ENCODE measurements around the gene LMAN2L. TPM values are rescaled to one million over a fixed set of nuclear protein-coding genes. Genes with fewer than 3 reads are reported as not detected.

The LMAN2L gene
- total and polyA plus RNA-seq, 5 donors from 2014 or later, result 5.4 to 22.7 (median 19.6) TPM

DNA sequence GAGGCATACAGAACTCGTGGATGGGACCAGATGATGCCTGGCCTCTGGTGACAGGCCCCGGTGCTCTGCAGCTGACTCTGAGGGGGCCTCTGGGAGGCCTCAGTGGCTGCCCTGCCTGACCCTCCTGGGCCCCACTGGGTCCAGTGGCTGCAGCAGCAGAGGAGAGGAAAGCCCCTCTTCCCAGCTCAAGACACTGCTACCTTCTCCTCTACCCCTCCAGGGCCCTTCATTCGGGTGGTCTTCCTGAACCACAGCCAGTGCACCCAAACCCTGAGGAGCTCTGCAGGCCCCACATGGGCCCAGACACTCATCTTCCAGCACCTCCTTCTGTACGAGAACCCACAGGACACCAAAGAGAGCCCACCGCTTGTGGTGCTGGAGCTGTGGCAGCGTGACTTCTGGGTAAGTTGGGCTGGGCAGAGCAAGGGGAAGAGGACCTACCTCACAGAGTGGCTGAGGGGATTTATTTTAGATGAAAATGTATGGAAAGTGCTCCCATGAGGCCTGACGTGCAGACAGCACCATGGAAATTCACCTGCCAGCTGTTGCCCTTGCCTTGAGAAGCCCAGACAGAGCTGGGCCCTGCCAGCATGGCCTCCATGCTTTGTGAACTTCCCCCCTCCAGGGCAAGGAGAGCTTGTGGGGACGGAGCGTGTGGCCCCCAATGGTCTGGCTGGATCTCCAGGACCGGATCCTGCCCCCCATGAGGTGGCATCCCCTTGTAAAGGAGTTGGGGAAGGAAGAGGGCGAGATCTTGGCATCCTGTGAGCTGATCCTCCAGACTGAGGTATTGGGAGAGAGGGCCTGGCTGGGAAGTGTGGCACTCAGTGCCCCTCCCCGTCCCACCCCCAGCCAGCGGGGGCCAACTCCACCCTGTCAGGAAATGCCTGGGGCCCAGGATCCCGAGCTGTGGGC lies 46.3 kb downstream of the LMAN2L start:
- no peaks in the 10 kb centered on the region for H3K36me3 Mint-ChIP-seq
- no peak for DNase-seq
- Histone ChIP-seq H3K9me3 (ENCODE audit: control insufficient read depth in 2 of 2, low read length in 2 of 2) (no peaks in the 10 kb centered on the region), H3K36me3 (ENCODE audit: control insufficient read depth, insufficient read depth, low read length) (no peaks in the 10 kb centered on the region), H3K4me3 (ENCODE audit: low read depth, low read length) (no peak overlapping the region), H3K4me1 (ENCODE audit: control insufficient read depth, insufficient read depth, low read length, poor library complexity, severe bottlenecking) (no peaks in the 10 kb centered on the region), H3K27ac (ENCODE audit: insufficient read depth, low read length, poor library complexity, severe bottlenecking) (no peak overlapping the region), H3K27me3 (ENCODE audit: control insufficient read depth, insufficient read depth, low read length) (no peaks in the 10 kb centered on the region)
- H3K27me3 Mint-ChIP-seq, result no peaks in the 10 kb centered on the region
- H3K4me3 Mint-ChIP-seq, result no peak overlapping the region
- peak overlapping the region in 1 of 3 donors; percentile 42 for H3K27ac Mint-ChIP-seq
- no peaks in the 10 kb centered on the region for H3K4me1 Mint-ChIP-seq
- ATAC-seq (ENCODE audit: low read depth in 2 of 2), result no peak
- H3K9me3 Mint-ChIP-seq, result no peaks in the 10 kb centered on the region

GRCh38 chr2:96692094-96692971 lies 47.5 kb downstream of the LMAN2L start:
- DNase-seq (no peak), ATAC-seq (ENCODE audit: low read depth in 2 of 2) (no peak)
- H3K4me1 ChIP-seq (ENCODE audit: control insufficient read depth, insufficient read depth, low read length, poor library complexity, severe bottlenecking), result no peaks in the 10 kb centered on the region
- Mint-ChIP-seq H3K27me3 (no peaks in the 10 kb centered on the region), H3K4me3 (no peak overlapping the region), H3K4me1 (no peaks in the 10 kb centered on the region), H3K27ac (no peak overlapping the region), H3K9me3 (no peaks in the 10 kb centered on the region), H3K36me3 (no peaks in the 10 kb centered on the region)
- no peaks in the 10 kb centered on the region for H3K36me3 ChIP-seq (ENCODE audit: control insufficient read depth, insufficient read depth, low read length)
- H3K4me3 ChIP-seq (ENCODE audit: low read depth, low read length), result no peak overlapping the region
- H3K27me3 ChIP-seq (ENCODE audit: control insufficient read depth, insufficient read depth, low read length), result no peaks in the 10 kb centered on the region
- no peaks in the 10 kb centered on the region for H3K9me3 ChIP-seq (ENCODE audit: control insufficient read depth in 2 of 2, low read length in 2 of 2)
- H3K27ac ChIP-seq (ENCODE audit: insufficient read depth, low read length, poor library complexity, severe bottlenecking), result no peak overlapping the region

DNA sequence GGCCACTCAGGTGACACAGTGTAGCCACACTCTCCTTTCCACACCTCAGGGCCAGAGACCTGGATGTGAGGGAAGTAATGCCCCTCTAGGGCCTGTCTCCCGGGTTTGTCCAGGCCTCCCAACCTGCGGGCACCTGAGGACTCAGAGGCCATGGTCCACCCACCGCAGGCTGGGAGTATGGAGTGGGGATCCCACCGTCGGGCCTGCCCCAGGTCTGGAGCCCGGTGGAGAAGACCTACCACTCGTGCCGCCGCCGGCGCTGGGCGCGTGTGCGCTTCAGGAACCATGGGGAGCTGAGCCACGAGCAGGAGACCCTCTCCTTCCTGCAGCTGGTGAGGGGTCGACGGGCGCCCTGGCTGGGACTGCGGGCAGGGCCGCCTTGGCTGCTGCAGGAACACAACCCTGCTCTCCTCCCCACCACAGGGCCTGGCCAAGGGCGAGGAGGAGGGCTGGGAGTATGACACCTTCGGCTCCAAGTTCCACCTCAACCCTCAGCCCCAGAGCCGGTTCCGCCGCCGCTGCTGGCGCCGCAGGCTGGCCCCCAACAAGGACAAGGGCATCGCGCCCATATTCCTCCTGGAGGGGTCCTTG lies 48.7 kb downstream of the LMAN2L start:
- no peak overlapping the region for H3K27ac ChIP-seq (ENCODE audit: insufficient read depth, low read length, poor library complexity, severe bottlenecking)
- no peak overlapping the region for H3K4me3 ChIP-seq (ENCODE audit: low read depth, low read length)
- H3K9me3 Mint-ChIP-seq, result no peaks in the 10 kb centered on the region
- no peaks in the 10 kb centered on the region for H3K36me3 ChIP-seq (ENCODE audit: control insufficient read depth, insufficient read depth, low read length)
- no peaks in the 10 kb centered on the region for H3K4me1 ChIP-seq (ENCODE audit: control insufficient read depth, insufficient read depth, low read length, poor library complexity, severe bottlenecking)
- H3K27me3 Mint-ChIP-seq, result no peaks in the 10 kb centered on the region
- no peaks in the 10 kb centered on the region for H3K4me1 Mint-ChIP-seq
- no peaks in the 10 kb centered on the region for H3K27me3 ChIP-seq (ENCODE audit: control insufficient read depth, insufficient read depth, low read length)
- no peak for DNase-seq
- no peak overlapping the region for H3K27ac Mint-ChIP-seq
- no peaks in the 10 kb centered on the region for H3K9me3 ChIP-seq (ENCODE audit: control insufficient read depth in 2 of 2, low read length in 2 of 2)
- ATAC-seq (ENCODE audit: low read depth in 2 of 2), result no peak
- no peaks in the 10 kb centered on the region for H3K36me3 Mint-ChIP-seq
- no peak overlapping the region for H3K4me3 Mint-ChIP-seq

DNA sequence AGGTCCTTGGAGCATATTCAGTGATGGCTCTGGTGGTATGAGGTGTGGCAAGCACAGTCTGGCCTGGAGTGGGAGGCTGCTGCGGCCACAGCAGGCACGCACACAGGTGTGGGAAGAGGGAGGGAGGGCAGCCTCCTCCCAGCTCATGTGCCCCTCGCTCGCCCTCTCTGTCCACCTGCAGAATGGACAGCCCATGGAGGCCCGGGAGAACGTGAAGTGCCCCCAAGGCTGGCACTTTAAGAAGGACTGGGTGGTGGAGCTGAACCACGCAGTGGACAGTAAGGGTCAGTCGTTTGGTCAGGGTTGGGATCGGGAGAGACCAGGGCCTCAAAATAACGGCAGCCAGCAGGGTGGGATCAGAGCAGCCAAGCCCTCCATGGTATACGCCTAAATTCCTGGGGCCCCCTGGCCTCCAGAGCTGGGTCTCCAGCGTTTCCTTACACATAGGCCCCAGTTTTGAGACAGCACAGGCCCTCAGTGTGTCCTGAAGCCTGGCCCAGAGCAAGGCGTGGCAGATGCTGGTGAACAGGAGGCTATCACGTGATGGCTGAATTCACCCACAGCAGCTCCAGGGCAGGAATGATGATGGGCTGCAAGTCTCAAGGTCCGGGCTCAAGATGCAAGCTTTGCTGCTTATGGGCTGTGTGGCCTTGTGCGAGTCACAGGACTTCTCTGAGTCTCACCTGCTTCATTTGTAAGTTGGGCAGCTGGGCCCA lies 49.4 kb downstream of the LMAN2L start:
- Mint-ChIP-seq H3K36me3 (no peaks in the 10 kb centered on the region), H3K27me3 (no peaks in the 10 kb centered on the region), H3K4me1 (no peaks in the 10 kb centered on the region), H3K4me3 (no peak overlapping the region), H3K27ac (peak overlapping the region in 1 of 3 donors; percentile 55), H3K9me3 (peaks cover 0 to 1% (median 0%) of the 10 kb centered on the region in 7 donors)
- no peak for ATAC-seq (ENCODE audit: low read depth in 2 of 2)
- Histone ChIP-seq H3K27me3 (ENCODE audit: control insufficient read depth, insufficient read depth, low read length) (no peaks in the 10 kb centered on the region), H3K27ac (ENCODE audit: insufficient read depth, low read length, poor library complexity, severe bottlenecking) (no peak overlapping the region), H3K4me1 (ENCODE audit: control insufficient read depth, insufficient read depth, low read length, poor library complexity, severe bottlenecking) (no peaks in the 10 kb centered on the region), H3K4me3 (ENCODE audit: low read depth, low read length) (no peak overlapping the region), H3K36me3 (ENCODE audit: control insufficient read depth, insufficient read depth, low read length) (no peaks in the 10 kb centered on the region), H3K9me3 (ENCODE audit: control insufficient read depth in 2 of 2, low read length in 2 of 2) (no peaks in the 10 kb centered on the region)
- DNase-seq, result no peak

DNA sequence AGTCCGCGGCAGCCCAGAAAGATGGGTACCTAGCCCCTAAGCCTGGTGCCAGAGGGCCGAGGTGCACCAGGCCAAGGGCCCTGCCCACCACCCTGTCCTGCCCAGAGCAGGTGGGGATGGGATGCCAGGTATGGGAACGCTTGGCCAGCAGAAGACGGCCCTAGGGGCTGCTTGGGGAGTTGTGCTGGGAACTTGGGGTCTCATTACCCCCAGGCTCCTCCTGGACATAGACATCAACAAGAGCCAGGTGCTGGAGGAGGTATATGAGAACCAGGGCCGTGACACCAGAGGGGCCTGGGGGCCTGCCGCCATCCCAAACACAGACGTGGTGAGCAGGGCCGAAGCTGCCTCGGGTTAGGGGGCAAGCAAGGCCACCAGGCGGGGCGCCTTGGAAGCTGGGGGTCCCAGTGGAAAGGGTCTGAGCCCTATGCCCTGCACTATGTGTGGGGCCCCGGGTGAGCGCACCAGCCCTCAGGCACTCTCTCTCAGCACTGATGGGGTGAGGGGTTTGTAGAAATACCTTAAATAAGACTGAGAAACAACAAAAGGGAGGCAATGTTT lies 50.4 kb downstream of the LMAN2L start:
- H3K27ac Mint-ChIP-seq, result peak overlapping the region in 2 of 3 donors; percentile 26 to 55
- H3K9me3 Mint-ChIP-seq, result peaks cover 0 to 2% (median 0%) of the 10 kb centered on the region in 7 donors
- ATAC-seq (ENCODE audit: low read depth in 2 of 2) (no peak), DNase-seq (no peak)
- H3K27me3 ChIP-seq (ENCODE audit: control insufficient read depth, insufficient read depth, low read length), result no peaks in the 10 kb centered on the region
- H3K36me3 Mint-ChIP-seq, result no peaks in the 10 kb centered on the region
- no peaks in the 10 kb centered on the region for H3K27me3 Mint-ChIP-seq
- no peaks in the 10 kb centered on the region for H3K4me1 ChIP-seq (ENCODE audit: control insufficient read depth, insufficient read depth, low read length, poor library complexity, severe bottlenecking)
- no peaks in the 10 kb centered on the region for H3K9me3 ChIP-seq (ENCODE audit: control insufficient read depth in 2 of 2, low read length in 2 of 2)
- H3K27ac ChIP-seq (ENCODE audit: insufficient read depth, low read length, poor library complexity, severe bottlenecking), result no peak overlapping the region
- no peak overlapping the region for H3K4me3 ChIP-seq (ENCODE audit: low read depth, low read length)
- H3K4me3 Mint-ChIP-seq, result no peak overlapping the region
- no peaks in the 10 kb centered on the region for H3K4me1 Mint-ChIP-seq
- no peaks in the 10 kb centered on the region for H3K36me3 ChIP-seq (ENCODE audit: control insufficient read depth, insufficient read depth, low read length)

- no peaks in the 10 kb centered on the region for H3K27me3 ChIP-seq (ENCODE audit: control insufficient read depth, insufficient read depth, low read length)
- H3K9me3 ChIP-seq (ENCODE audit: control insufficient read depth in 2 of 2, low read length in 2 of 2), result no peaks in the 10 kb centered on the region
- DNase-seq, result no peak
- H3K27ac ChIP-seq (ENCODE audit: insufficient read depth, low read length, poor library complexity, severe bottlenecking), result no peak overlapping the region
- Mint-ChIP-seq H3K27ac (no peak overlapping the region), H3K36me3 (no peaks in the 10 kb centered on the region), H3K9me3 (peaks cover 0 to 2% (median 0%) of the 10 kb centered on the region in 7 donors), H3K4me1 (no peaks in the 10 kb centered on the region), H3K4me3 (no peak overlapping the region), H3K27me3 (peaks cover 4% of the 10 kb centered on the region)
- no peak overlapping the region for H3K4me3 ChIP-seq (ENCODE audit: low read depth, low read length)
- no peaks in the 10 kb centered on the region for H3K4me1 ChIP-seq (ENCODE audit: control insufficient read depth, insufficient read depth, low read length, poor library complexity, severe bottlenecking)
- ATAC-seq (ENCODE audit: low read depth in 2 of 2), result no peak
- no peaks in the 10 kb centered on the region for H3K36me3 ChIP-seq (ENCODE audit: control insufficient read depth, insufficient read depth, low read length)
These were observed 51.0 kb downstream of the LMAN2L start for GRCh38 chr2:96688649-96689430.

Measured in CD4-positive, CD25-positive, alpha-beta regulatory T cell (primary cell).